Suppressor macrophage treated with lipopolysaccharide for 1 hour (primary cell): ENCODE measurements around the gene CMTM2.
"Not testable (repeated sequence)": the region's sequence is repeated elsewhere in the genome, so short reads cannot be mapped to it uniquely, and the experiment has no call there.

ENCODE experiments used
- DNase-seq, 3 donors: peaks; one replicate each; pipeline ENCODE4 v3.0.0-alpha.2; 2020 to 2022

The CMTM2 gene

DNA sequence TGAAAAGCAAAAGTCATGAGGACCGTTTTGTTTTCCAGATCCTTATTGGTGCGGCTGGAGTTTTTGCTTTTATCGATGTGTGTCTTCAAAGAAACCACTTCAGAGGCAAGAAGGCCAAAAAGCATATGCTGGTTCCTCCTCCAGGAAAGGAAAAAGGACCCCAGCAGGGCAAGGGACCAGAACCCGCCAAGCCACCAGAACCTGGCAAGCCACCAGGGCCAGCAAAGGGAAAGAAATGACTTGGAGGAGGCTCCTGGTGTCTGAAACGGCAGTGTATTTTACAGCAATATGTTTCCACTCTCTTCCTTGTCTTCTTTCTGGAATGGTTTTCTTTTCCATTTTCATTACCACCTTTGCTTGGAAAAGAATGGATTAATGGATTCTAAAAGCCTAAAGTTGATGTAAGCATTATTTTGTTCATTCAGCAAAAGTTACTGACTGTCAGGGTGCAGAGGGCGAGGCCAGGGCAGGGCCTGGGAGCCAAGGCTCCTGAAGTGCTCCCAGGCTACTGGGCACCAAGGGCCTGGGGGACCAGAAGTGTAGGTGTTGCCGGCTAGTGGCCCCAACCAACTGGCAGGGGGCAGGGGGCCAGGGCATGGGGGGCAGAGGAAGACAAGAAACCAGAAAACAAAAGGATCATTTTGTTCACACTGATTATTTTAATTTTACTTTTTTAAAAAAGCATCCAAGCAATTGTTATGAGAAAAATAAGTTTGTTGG, 8.8 kb downstream of the CMTM2 start:
- no peak for DNase-seq

DNA sequence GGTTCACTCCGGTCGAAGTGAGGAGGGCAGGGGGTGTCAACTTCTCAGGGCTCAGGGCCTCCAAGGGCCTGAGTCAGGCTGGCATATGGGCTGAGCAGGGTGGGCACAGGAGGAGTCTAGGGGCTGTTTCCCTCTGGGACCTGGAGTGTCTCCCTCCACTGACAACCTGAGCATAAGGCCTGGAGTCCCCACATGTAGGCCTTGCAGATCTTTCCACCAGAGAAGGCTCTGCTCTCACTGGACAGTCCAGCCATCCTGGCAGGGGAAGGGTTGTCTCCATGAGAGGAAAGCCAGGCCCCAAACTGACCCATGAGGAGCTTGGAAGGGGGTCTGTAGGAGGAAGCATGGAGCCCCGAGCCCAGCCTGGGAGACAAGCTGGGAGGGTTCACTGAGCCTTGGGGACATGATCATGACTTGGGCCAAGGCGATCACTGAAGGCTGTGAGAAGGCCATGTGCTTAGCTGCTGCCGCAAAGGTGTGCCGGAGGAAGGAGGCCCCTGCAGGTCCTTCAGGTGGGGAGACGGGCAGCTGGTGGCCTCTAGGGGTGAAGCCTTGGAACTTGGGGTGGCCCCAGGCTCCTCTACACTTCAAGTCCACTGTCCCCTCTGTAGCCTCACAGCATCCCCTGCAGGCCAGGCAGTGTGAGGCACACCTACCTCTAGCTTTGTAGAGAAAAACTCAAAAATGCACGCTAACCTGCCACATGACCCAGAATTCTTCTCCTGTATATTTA, 9.9 kb downstream of the CMTM2 start:
- DNase-seq, result peak; percentile 67 to 79 (median 72)

DNA sequence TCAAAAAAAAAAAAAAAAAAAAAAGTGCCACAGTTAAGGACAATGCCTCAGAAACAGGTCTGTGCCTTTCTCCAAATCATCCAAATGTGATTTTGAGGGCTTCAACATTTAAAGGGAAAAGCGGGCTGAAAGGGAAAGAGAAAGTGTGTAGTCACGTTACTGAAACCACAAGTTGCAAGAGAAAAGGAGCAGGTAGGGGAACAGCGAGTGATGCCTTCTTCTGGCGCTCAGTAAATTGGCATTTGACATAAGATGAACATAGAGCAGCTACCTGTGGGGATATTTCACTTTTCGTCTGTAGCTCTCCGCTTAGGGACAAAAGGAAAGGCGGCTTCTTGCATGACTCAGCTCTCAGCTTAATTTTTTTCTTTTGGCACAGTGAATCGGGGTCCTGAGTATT, 11.1 kb downstream of the CMTM2 start:
- peak in 2 of 3 donors; percentile 29 to 50 for DNase-seq

DNA sequence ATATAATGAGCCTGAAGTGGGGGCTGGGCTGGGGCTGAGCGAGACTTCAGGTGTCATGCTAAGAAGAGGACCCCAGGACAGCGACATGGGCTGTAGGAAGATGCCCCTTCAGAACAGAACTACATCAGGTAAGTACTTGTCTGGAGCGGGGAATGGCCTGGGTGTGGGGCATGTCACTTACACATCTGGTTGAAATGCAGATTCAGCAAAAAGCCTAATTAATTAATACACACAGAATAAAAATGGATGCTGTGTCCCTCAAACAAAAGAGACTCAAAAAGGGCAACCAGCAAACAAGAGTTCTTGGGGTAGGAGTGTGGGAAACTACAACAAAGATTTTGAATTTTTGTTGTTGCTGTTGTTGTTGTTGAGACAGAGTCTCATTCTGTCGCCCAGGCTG, 11.8 kb downstream of the CMTM2 start:
- no peak for DNase-seq

DNA sequence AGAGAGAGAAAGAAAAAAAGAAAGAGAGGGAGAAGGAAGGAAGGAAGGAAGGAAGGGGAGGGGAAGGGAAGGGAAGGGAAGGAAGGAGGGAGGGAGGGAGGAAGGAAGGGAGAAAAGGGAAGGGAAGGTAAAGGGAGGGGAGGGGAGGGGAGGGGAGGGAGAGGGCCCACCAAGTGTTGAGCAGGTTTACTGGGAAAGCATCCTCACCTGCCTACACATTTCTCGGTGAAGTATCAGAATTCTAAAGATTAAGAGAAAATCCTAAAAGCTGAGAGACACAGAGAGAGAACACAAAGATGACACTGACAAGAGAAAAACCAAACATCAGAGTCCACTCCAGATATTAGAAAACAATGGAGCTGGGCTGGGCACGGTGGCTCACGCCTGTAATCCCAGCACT, 13.0 kb downstream of the CMTM2 start:
- no peak for DNase-seq

DNA sequence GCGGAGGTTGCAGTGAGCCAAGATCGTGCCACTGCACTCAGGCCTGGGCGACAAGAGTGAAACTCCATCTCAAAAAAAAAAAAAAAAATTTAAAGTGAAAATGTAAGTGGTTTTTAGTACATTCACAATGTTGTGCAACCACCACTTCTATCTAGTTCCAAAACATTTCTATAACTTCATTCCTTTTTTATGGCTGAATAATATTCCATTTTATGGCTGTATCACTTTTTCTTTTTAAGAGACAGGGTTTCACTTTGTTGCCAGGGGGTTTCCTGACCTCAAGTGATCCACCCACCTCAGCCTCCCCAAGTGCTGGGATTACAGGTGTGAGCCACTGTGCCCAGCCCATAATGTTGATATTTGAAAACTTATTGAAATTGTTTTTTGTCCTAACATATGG, 13.6 kb downstream of the CMTM2 start:
- DNase-seq, result no peak

DNA sequence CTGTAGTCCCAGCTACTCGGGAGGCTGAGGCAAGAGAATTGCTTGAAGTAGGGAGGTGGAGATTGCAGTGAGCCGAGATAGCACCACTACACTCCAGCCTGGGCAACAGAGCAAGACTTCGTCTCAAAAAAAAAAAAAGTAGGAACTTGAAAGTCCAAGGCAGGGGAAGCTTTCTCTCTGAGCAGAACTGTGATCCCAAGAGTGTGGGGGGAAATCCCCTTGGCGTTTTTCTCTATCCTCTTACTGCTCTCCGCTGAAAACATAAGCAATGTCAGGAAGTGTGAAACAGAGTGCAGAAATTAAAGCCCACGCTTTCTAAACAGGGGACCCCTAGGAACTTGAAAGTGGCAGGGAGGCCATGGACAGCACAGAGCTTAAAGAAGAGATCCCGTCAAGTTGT, 15.5 kb downstream of the CMTM2 start:
- DNase-seq, result peak; percentile 82 to 88 (median 85)

DNA sequence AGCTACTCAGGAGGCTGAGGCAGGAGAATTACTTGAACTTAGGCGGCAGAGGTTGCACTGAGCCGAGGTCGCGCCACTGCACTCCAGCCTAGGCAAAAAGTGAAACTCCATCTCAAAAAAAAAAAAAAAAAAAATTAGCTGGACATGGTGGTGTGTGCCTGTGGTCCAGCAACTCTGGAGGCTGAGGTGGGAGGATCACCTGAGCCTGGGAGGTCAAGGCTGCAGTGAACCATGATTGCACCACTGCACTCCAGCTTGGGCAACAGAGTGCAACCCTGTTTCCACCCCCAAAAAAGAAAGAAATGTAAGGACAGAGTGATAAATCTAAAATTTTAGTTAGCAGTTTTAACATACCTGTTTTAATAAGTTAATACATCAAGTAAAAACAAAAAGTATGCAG, 17.3 kb downstream of the CMTM2 start:
- DNase-seq, result not testable (repeated sequence)

DNA sequence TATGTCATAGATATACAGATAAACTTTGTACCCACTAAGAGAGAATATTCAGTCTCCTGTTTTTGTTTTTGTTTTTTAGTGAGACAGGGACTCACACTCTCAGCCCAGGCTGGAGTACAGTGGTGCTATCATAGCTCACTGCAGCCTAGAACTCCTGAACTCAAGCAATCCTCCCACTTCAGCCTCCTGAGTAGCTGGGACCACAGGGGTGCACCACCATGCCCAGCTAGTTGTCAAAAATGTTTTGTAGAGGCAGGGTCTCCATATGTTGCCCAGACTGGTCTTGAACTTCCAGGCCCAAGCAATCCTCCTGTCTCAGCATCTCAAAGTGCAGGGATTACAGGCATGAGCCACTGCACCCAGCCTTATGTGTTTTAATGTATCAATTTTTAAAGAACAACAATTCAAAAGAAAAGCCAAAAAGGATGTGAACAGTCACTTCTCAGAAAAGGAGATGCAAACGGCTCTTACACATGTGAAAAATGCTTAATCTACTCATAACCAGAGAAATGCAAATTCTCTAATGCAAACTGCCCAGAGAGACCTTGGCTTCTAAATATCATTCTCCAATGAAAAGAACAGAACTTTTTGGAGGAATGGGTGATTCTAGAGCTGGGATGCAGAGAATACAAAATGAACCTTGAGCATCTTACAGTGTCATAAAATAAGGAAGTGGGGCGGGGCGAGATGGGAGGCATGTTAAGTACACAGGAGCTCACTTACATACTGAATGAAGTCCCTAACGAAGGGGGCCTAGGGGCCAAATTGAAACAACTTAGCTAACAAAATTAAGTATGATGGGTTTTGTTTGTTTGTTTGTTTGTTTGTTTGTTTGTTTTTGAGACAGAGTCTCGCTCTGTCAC, 18.0 kb downstream of the CMTM2 start:
- DNase-seq, result peak in 1 of 3 donors; percentile 40

DNA sequence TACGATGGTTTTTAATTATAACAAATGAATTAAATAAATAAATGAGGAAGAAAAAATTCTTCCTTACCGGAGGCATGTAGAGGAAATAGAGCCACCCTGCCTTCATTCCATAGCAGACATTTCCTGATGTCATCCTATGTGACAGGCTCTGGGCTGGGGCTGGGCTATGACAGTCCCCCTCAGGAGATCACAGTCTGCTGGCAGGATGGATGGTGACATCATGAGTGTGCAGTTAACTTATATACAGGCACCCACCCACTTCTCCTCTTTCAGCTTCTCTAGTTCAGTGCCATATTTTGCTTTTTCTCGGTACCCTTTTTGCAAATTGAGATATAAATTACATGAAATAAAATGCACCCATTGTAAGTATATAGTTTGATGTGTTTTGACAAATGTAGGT, 18.8 kb downstream of the CMTM2 start:
- peak; percentile 41 to 62 (median 61) for DNase-seq

DNA sequence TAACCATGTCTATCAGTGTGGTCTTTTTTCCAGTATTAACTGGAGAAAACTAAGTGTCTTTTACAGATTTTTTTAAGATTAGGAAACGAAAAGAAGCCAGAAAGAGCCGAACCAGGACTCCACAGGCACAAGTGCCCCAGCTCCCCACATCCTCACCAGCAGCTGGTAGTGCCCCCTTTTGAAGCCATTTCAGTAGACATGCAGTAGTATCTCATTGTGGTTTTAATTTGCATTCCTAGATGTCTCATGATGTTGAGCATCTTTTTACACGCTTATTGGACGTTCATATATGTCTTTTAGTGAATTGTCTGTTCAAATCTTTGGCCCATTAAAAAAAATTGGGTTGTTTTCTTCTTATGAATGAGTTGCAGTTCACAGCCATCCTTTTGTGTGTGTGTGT, 20.5 kb downstream of the CMTM2 start:
- DNase-seq, result no peak

DNA sequence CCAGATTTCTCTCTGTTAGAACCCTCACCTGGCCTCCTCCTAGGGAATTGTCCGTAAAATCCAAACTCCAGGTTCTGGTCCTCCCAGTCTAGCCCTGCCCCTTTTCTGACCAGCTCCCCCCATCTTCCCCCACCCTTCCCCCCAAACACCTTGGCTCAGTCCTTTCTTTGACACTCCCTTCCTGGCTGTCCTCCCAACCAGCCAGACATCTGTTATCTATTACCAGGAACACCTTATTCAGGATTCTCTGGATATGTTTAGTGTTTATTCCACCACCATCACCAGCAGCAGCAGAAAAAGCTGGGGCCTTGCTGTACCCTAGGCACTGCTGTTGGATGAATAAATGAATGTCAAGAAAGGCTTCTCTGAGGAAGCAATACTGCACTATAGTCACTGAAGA, 21.2 kb downstream of the CMTM2 start:
- no peak for DNase-seq

DNA sequence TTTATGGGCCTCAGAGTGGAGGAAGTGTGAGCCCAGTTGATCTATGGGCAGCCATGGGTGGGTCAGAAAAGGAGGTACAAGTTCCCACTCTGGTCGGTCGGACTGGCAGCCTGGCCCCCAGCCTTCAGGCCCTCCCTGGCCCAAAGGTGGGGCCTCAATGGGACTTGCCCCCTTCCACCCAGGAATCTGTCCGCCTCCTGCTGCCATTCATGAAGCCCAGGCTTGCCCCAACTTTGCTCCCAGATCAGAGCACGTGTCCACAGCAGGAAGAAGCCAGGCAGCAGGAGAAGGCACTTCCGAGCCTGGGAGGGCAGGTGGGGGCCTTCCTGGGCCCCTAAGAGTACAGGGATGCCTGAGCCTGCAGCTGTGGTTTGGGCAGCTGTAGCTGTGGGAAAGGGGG, 22.2 kb downstream of the CMTM2 start:
- no peak for DNase-seq

DNA sequence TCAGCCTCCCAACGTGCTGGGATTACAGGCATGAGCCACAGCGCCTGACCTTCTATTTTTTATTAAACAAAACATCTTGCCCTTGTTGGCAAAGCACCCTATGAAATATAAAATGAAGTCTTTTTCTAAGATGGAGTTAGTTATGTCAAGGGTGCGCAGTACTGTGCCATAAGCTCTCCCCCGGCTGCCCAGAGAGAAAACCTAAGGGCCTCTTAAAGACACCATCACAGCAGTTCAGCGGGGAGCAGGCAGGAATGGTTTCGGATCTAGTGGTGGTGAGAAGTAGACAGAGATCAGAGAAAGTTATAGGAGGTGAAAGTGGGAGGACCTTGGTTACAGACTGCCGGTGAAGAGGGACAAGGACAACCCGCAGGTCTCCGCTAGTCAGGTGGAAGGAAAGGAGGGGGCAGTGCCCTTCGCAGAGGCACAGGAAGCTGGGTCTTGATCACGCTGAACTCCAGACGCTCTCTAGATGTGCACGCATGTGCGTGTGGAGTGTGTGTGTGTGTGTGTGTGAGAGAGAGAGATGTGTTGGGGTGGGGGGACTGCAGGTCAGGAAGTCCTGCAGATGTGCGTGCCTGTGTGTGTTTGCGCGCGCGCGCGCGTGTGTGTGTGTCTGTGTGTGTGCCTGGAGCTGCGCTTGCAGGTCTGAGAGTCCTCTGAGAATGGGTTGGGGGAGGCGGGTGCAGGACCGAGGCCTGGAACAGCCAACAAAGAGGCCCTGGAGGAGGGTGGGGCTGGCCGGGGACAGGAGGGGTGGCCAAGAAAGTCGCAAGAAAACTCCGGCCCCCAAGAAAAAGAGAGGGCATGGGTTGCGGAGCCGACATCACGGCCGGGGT, 24.5 kb downstream of the CMTM2 start:
- peak in 1 of 3 donors; percentile 33 for DNase-seq

DNA sequence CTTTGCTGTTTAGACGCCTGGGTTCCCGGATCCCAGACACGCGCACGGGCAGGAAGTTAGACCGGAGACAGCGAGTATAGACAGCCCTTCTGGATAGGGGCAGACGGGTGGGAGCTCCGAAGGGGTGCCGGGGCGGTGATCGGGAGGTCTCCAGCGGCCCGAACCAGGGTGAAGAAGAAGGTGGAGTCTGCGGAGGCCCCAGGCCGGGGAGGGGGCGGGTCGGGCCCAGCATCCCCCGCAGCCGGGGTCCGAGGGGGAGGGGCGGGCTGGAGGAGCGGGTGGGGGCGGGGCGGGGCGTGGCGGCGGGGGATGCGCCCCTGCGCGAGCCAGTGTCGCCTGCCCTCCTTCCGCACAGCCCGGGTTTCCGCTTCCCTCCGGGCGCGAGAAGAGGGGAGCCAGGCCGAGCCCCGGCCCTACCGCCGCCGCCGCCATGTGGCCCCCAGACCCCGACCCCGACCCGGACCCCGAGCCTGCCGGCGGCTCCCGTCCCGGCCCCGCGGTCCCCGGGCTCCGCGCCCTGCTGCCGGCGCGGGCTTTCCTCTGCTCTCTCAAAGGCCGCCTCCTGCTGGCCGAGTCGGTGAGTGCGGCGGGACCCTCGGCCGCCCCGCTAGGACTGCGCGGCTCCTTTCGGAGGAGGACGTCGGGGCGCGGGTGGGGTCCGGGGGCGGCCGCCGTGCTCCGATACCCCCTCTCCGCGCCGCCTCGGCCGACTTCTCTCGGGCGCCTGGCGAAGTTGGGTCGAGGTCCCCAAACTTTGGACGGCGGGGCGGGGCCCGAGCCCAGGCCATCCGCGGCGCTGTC, 25.3 kb downstream of the CMTM2 start, which contains the start of gene CMTM3:
CMTM3 (plus strand) TSS at position 329 of the 801 bp plus-strand sequence; CDS start at position 431, 102 bp downstream.
- peak; percentile 74 to 90 (median 79) for DNase-seq

DNA sequence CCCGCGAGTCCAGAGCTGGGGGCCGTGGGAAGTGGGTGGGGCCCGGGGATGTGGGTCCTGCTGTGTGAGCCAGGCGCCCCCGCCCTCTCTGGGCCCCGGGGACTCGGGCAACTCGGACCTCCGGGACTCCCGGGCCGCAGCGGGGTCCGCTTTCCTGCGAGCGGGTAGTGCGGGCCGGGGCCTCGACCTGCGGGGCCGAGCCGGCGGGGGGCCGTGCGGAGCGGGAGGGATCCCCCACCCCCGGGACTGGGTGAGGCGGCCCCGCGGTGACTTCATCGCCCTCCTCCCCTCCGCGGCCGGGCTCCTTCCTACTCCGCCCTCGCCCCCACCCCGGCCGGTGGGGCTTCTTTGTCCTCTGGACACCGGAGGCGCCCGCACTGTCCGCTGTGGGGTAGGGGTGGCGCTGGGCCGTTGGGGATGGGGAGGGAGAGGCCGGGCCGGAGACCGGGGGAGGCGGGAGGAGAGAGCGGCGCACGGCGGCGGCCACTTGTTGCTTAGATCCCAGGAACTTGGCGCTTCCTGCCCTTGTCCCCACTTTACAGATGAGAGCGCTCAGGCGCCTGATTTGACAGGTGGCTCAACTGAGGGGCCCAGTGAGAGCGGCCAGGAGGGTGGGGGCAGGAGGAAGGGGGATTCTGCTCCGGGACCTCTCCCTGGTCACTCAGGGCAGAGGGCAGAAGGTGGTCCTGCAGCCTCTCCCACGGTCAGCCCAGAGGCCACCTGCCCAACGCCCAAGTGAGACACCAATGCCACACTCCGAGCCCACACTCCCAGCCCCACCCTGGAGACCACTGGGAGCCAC, 26.1 kb downstream of the CMTM2 start:
- DNase-seq, result peak; percentile 81 to 93 (median 85)

DNA sequence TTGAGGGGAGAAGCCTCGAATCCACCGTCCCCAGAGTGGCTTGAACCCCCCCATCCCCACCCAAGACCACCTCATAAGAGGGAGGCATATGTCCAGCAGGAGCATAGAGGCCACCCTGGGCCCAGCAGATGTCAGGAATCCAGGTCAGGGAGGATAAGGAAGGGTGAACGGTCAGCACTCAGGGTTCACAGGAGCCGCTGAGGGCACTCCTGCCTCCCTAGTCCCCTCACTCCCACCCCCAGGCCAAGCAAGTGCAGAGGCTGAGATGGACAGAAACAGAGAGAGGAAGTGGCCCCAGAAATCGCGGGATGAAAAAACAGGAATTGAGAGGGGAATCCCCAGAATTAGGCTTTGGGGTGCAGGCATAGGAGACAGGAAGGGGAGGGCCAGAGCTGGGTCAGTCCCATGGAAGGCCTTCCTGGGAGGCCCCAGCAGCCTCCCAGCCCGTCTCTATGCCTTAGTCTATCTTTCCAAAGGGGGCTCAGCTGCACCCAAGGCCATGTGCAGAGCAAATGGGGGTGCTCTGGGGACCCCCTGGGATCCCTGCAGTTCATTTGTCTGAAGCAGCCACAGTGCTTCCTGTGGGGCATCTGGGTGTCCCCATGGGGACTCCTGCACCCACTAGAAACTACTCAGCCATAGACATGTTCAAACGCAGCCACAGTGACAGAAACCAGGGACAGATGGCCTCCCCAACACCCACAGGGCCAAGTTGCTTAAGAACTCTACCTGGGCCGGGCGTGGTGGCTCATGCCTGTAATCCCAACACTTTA, 26.9 kb downstream of the CMTM2 start:
- peak; percentile 86 to 89 (median 87) for DNase-seq

DNA sequence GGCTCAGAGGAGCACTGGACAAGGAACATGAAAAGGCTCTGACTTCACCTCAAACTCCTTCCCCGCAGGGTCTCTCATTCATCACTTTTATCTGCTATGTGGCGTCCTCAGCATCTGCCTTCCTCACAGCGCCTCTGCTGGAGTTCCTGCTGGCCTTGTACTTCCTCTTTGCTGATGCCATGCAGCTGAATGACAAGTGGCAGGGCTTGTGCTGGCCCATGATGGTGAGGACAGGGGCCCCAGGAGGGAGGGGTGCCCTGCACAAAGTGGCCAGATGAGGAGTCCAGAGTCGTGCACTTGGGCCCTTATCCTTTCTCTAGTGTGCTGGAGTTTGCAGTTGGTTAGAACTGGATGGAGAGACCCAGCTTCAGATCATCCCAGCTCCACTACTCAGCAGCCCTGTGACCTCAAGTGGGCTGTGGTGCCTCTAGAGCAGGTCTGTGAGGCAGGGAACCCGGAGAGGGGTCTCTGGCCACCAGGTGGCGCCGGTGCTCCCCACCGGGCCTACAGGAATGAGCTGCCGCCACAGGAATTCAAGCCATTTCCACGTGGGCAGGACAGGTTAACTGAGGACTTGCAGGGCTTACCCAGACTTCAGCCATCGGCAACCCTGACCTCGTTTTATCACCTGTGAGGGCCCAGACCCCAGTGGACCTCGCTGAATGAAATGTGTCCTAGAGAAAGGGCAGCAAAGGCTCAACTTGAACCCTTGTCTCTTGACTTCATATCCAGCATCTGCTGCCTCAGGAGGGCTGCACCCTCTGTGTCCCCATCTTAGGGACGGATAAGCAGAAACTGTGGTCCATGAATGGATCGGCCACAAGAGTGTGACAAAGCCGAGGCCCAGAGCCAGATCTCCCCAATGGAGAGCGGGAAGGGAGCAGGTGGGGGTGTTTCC, 29.2 kb downstream of the CMTM2 start:
- peak; percentile 67 to 84 (median 70) for DNase-seq

DNA sequence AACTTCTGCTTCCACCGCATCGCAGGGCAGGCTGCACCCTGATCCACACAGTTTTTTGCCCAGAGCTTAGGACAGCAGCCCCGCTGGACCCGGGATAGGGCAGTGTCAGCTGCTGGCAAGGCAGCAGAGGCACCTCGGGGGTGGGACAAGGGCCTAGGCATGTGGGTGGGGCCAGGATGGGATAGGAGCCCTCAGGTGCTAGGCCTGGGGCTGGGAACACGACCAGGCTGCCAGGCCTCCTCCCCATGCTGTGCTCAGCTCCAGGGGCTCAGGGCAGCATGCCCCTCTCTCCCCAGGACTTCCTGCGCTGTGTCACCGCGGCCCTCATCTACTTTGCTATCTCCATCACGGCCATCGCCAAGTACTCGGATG, 29.9 kb downstream of the CMTM2 start:
- DNase-seq, result no peak
